Vagina (tissue), 2 donors: ENCODE results near the gene XYLB.
"Not testable (repeated sequence)": the region's sequence is repeated elsewhere in the genome, so short reads cannot be mapped to it uniquely, and the experiment has no call there.

ENCODE experiments used
- POLR2A ChIP-seq, 2 donors: fragments of 450-650 bp; IDR thresholded peaks; one replicate each; pipeline ENCODE4 v1.6.1; 2017; ENCODE audit warnings: antibody characterized with exemption in 2 of 2, mild to moderate bottlenecking in 2 of 2, moderate library complexity in 2 of 2
- TF ChIP-seq, protein P1 (sequence below), 3 experiments: fragments of 450-650 bp in 2 of 3; fragments of 200-600 bp in 1 of 3; sonication (generic) in 1 of 3; IDR thresholded peaks; one replicate each; pipeline ENCODE4 v1.5.1; 2017 to 2019; ENCODE audit warnings: antibody characterized with exemption in 3 of 3, mild to moderate bottlenecking in 2 of 3, moderate library complexity in 2 of 3

DNA sequence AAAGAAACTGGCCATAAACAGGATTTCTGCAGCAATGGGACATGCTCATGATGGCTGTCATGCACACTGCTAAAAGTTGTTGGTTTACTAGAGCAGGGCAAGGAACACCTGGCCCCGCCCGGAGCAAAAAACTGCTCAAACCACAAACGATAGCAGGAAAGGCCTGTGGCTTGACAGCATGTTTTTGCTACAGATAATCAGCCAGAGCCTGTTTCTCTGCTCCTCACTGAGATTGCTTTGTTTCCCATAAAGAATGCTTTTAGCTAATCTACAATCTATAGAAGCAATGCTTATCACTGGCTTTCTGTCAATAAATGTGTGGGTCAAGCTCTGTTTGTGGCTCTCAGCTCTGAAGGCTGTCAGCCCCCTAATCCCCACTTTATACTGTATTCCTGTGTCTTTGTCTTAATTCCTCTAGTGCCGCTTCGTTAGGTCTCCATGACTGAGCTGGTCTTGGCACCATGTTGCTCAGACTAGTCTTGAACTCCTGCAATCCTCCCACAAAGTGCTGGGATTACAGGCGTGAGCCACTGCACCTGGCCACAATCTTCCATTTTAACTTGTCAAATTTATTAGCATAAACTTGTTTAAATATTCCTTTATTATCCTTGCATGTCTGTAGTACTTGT is 80.3 kb downstream of the XYLB start:
- TF ChIP-seq, protein P1, sequence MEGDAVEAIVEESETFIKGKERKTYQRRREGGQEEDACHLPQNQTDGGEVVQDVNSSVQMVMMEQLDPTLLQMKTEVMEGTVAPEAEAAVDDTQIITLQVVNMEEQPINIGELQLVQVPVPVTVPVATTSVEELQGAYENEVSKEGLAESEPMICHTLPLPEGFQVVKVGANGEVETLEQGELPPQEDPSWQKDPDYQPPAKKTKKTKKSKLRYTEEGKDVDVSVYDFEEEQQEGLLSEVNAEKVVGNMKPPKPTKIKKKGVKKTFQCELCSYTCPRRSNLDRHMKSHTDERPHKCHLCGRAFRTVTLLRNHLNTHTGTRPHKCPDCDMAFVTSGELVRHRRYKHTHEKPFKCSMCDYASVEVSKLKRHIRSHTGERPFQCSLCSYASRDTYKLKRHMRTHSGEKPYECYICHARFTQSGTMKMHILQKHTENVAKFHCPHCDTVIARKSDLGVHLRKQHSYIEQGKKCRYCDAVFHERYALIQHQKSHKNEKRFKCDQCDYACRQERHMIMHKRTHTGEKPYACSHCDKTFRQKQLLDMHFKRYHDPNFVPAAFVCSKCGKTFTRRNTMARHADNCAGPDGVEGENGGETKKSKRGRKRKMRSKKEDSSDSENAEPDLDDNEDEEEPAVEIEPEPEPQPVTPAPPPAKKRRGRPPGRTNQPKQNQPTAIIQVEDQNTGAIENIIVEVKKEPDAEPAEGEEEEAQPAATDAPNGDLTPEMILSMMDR (IDR thresholded peaks at IDR 0.05): not testable (repeated sequence)
- TF ChIP-seq POLR2A (IDR thresholded peaks at IDR 0.05): not testable (repeated sequence)
